HG03460 (cell line): ENCODE measurements around the gene EPHA1.
"Not testable (repeated sequence)": the region's sequence is repeated elsewhere in the genome, so short reads cannot be mapped to it uniquely, and the experiment has no call there.

Experiments
- ATAC-seq: cut with Tn5 transposase; IDR thresholded peaks from one replicate; pipeline ENCODE4 v1.9.1; 2021; ENCODE audit not compliant: unreplicated experiment

Gene EPHA1

GRCh38 chr7:143405173-143406001 is 3.3 kb downstream of the EPHA1 start:
- ATAC-seq: no peak

DNA sequence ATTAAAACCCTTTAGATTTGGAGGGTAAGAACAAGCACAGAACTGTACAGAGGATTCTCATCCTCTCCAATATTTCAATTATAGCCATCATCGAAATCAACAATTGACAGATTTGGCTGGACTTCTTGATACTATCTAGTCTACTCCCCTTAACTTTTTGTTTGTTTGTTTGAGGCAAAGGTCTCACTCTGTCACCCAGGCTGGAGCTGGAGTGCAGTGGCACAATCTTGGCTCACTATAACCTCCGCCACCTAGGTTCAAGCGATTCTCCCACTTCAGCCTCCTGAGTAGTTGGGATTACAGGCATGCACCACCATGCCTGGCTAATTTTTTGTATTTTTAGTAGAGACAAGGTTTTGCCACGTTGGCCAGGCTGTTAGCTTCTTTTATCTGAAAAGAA is 6.4 kb downstream of the EPHA1 start:
- not testable (repeated sequence) for ATAC-seq

DNA sequence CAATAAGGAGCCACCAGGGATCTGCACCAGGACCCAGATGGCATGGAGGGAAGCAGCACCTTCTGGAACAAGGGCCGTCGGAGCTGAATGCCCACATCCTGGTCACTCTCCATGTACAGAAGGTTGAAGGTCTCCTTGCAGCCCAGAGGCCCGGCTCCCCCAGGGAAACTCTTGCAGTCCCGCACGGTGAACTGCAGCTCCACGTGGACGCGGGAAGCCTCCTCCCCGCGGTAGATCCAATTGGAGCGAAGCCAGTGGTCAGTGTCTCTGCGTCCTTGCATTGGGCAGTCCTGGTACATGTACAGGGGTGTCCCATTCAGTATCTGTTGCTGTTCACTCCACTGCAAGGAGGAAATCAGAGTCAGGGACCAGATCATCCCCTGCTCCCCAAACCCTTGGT is 7.4 kb downstream of the EPHA1 start:
- ATAC-seq: no peak

- no peak for ATAC-seq
These were observed 9.0 kb downstream of the EPHA1 start for GRCh38 chr7:143399642-143400041.

GRCh38 chr7:143399151-143399550 is 9.5 kb downstream of the EPHA1 start:
- ATAC-seq: no peak

GRCh38 chr7:143398616-143399015 is 10.0 kb downstream of the EPHA1 start:
- no peak for ATAC-seq

- no peak for ATAC-seq
These were observed 10.7 kb downstream of the EPHA1 start for GRCh38 chr7:143397710-143398530.

- no peak for ATAC-seq
These were observed 11.8 kb downstream of the EPHA1 start for GRCh38 chr7:143396625-143397556.

GRCh38 chr7:143396182-143396581 is 12.5 kb downstream of the EPHA1 start:
- no peak for ATAC-seq

DNA sequence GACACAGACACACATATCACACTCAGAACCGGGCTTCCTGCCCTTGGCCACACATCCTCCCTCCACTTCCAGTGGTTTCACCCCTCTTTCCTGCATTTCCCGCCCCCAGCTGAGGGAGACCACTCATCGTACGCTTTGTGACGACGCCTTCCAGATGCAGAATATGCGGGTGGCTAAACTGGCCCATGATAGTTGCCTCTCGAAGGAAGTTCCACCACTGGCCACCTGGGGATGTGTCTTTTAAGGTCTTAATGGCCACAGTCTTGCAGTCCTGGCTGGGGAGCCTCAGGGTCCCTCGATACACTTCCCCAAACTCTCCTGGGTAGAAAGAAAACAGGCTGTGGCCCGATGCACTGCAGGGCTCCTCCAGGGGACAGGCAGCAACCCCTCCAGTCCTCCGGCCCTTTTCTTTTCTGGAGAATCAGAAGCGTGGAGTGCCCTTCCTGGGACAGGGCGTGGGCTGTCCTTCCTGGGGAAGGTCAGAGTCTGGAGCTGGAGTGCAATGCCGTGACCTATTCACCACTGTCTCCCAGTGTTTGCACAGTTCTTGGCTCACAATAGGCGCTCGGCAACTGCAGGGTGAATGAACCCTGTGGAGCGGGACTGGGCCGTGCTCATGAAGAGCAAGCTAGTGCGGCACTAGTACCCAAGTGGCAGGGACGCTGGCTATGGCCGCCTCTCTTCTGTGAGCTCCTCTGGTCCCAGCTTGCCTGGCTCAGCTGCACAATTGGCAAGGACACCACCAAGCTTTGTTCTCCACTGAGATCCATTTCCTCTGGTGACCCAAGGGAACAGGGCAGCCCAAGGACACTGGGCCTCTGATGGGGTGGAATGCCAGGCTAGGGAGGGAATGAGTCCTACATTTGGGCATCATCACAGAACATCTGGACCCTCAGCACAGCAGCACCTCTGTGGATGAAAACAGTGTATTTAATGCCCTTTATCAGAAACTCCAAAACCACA is 13.2 kb downstream of the EPHA1 start:
- no peak for ATAC-seq

GRCh38 chr7:143394777-143395176 is 13.9 kb downstream of the EPHA1 start:
- ATAC-seq: no peak

- no peak for ATAC-seq
These were observed 14.6 kb downstream of the EPHA1 start for GRCh38 chr7:143394068-143394467.

DNA sequence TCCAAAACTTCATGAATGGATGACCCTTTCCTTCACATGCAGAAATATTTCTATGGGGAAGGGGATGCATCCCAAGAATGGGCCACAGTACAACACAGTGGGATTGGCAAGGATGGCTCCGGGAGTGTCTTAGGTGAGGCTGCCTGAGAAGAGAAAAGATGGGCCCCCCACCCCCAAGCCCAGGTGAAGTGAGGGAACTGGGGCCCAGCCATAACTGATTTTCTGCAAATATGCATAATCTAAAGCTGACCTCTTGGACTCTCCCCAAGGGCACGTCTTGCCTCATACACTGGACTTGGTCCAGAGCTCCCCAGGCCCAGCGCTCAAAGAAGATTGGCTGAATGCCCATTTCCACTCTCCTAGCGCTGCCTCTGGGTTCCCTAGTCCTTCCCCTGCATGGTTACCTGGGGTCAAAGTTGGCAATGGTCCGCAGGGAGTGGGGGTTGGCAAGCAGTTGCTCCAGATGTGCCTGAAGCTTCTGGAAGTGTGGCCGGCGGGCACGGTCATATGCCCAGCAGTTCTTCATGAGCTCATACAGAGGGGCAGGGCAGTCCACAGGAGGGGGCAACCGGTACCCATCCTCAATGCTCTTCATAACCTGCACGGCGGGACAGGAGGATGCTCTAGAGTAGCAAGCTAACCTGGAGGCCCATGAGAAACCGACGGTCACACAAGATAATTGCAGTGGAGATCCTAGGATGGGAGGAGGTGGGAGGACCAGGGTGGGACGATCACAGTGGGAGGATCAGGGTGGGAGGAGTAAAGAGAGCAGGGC is 15.2 kb downstream of the EPHA1 start:
- ATAC-seq: no peak

DNA sequence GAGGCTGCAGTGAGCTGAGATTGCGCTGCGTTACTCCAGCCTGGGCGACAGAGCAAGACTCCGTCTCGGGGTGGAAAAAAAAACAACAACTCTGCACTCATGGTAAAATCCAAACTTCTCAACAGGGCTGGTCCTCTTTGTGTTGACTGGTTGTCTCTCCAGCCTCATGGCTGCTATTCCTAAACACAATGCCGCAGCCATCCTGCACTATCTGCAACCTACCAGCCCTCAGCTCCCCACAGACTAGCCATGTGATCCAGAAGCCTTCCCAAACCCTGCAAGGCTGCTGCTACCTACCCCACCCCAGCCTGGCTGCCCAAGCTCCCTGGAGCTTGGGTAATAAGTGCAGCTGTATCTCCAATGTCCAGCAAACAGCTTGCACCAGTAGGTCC is 15.8 kb downstream of the EPHA1 start:
- no peak for ATAC-seq

DNA sequence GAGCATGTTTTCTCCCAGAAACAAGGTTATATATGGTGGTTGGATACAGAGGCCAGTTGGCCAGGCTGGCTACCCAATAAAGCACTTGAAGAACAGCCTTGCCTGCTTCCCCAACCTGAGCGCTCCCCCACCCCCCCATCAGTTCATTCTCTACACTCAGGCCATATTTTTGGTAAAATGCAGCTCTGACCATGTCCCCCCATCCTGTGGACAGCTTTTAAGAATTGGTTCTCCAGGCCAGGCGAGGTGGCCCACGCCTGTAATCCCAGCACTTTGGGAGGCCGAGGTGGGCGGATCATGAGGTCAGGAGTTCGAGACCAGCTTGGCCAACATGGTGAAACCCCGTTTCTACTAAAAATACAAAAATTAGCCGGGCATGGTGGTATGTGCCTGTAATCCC is 16.2 kb downstream of the EPHA1 start:
- not testable (repeated sequence) for ATAC-seq

GRCh38 chr7:143391462-143392404 is 16.9 kb downstream of the EPHA1 start:
- ATAC-seq: no peak

GRCh38 chr7:143390773-143391317 is 17.8 kb downstream of the EPHA1 start:
- ATAC-seq: no peak
